Stimulated activated CD4-positive, alpha-beta T cell treated with anti-CD3 and anti-CD28 coated beads, Interleukin-2, amount 100 ng/mL, for 24 hours (primary cell): ENCODE data around the gene ELF1.
A peak's percentile ranks its signal among the peaks of the same experiment; 100 is the strongest.
"Not testable (repeated sequence)": the region's sequence is repeated elsewhere in the genome, so short reads cannot be mapped to it uniquely, and the experiment has no call there.

Experiments
- DNase-seq, 2 donors: peaks; one replicate each; pipeline ENCODE4 v3.0.0-alpha.2; 2020

Gene ELF1

DNA sequence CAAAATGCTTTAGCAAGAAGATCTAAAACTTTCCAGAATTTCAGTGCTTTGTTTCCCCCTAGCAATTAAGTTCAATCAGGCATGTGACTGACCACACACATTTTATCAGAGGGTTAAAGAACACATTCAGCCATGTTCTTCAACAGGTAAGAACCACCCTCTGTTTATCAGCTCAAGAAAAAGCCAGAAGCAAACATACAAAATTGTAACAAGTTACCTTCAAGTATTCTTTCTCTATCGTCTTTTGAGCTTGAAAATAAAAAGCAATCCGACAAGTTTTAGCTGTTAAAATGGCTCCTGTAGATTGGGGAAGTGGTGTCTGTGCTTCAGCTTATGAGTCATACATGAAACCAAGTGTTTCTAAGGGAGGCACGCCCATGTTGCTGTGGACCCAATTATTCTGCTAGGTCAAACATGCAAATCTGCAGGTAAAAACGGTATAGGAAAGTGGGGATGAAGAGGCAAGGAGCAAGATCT lies at the start of gene ELF1:
Gene ELF1, minus strand, starts transcription at position 306 of the 477 bp plus-strand sequence. CDS start 37,262 bp downstream, outside the sequence.
- DNase-seq, result peak; percentile 45 to 53

DNA sequence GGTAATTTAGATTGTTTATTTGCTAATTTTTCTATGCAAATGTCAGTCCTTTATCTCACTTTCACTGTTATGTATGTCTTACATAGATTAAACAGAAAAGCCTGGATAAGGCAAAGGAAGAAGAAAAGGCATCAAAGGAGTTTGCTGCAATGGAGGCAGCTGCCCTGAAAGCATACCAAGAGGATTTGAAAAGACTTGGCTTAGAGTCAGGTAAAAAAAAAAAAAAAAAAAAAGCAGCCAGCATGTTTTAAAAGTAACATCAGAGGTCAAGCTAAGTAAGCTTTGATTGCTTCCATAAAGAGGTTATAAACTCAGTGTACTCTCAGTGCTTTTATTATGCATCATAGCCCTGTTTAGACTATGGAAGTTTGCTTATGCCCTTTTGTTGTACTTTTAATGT lies 46.0 kb upstream of the ELF1 start:
- no peak for DNase-seq

DNA sequence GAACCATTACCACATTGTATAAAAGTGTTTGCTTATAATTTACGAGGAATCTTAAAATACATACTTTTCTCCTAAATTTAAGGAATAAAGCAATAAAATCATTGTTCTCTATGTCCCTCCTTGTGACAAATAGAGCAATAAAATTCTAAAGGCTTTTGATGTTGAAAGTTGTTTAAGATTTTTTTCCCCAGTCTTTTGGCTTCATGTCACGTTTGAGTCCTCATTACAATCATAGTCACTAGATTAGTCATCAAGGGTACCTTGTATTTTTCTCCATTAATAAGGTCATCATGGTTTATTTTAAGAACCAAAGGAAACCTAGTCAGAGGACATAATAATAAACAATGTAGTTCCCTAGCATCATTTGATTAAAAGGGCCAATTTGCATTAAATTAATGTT lies 45.4 kb upstream of the ELF1 start:
- no peak for DNase-seq

DNA sequence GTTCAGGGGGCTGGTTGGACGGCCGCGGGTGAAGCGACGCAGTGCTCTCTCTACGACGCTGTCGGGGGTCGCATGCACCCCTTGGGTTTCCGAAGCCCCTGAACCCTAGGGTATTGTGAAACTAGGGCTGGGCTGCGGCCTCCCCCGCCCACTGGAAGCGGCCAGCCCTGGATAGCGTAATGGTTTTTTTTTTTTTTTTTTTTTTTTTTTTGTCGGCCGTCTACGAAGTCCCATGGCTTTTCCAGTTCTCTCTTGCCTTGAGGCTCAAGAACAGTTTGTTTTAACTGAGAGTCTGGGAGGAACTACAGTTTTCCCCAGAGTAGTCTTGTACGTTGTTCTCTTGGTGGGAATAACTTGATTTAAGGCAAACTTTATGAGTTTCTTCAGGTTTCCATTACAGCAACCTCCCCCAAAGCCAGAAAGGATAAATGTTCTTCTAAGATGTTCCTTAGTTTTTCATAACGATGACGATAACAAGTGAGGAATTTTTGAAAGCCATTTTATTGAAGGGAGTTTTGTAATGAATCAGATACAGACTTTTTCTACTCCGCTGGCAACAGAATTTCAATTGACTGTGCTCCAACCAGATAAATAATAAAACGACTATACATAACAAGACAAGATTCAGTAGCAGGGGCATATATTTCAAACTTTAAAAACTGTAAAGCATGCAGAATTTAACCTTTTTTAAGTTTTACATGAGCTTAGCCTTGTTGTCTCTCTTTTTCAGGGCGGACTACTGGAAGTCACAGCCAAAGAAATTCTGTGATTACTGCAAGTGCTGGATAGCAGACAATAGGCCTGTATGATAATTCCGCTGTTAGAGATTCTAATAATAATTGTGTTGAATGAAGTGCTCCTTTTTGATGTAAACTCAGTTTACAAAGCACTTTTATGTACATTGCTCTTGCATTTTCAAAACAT lies 43.1 kb upstream of the ELF1 start:
- DNase-seq, result no peak

DNA sequence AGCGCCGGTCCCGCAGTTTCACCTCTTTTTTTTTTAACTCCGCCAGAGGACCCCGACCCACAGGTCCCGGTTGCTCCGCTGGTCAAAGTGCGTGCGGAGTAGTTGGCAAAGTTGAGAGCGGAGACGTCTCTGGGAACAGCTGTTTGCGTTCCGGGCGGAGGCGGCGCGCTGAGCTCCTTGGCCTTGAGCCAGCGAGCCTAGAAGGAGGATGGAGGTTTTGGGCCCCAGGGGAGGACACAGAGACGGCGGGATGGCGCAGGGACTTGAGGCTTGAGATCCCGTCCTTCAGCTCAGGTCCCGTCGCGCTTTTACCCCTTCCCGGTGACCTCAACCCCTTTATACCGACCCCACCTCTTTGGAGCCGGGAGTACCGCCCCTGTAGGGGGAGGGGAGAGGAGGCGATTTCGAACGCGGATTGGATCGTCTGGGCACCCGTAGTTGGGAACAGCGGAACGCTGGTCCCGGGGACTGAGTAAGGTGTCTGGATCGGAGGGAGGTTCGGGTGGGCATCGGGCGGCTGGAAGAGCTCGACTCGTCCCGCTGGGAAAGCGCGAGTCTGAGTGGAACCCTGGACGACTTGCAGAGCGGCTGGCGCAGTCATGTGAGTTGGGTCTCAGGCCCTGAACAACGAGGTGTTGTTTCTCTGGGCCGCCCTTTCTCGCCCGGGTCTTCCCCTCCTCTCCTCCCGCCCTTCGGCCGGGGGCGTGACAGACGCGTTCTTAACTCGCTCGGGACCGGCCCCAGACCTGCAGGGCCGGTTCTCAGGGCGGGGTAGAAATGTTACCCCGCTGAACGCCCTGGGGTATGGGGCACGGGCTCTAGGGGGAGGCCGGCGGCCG lies 42.2 kb upstream of the ELF1 start, which contains the start of gene WBP4:
Gene WBP4, plus strand, starts transcription at position 435 of the 839 bp plus-strand sequence. Its CDS starts 165 bp downstream, at position 600.
- DNase-seq, result peak; percentile 90 to 91

DNA sequence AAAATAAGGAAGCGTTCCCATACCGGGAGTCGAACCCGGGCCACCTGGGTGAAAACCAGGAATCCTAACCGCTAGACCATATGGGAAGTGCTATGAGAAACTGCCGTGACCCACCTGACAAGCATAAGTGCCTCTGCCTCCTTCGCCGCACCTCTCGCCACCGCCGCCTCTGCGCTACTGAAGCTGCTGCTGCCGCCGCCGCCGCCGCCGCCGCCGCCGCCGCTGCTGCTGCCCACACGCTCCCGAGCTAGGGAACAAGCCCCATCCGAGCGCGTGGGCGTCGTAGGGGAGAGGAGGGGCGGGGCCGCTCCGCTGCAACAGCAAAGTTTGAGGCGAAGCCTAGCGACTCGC lies 41.6 kb upstream of the ELF1 start:
- peak; percentile 88 to 89 for DNase-seq

DNA sequence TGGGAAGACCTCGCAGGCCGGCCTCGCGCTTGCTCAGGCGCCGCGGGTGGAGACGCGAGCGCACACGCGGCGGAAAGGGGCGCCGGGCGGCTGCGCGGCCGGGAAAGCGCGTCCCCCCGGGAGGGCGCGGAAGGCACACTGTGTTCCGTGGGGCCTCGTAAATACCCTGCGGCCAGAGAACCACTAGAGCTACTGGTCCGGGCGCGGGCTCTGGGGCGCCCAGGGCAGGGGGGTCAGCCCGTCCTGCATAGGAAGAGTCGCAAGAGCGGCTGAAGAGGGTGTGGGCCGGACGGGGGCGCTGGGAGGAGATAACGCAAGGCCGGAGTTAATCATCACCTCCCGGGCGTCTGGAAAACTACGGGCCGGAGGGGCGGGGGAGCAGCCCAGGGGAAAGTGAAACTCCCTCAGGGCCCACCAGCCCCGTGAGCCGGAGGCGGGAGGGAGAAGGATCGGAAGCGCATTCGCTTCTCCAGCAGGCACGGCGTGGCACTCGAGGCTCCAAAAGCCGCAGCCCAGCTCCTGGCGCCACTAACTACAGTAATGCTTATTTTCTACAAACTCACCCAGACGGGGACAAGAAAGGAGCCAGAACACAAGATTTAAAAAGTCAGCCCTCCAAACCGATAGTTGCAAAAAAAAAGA lies 41.1 kb upstream of the ELF1 start:
- peak; percentile 82 to 84 for DNase-seq

DNA sequence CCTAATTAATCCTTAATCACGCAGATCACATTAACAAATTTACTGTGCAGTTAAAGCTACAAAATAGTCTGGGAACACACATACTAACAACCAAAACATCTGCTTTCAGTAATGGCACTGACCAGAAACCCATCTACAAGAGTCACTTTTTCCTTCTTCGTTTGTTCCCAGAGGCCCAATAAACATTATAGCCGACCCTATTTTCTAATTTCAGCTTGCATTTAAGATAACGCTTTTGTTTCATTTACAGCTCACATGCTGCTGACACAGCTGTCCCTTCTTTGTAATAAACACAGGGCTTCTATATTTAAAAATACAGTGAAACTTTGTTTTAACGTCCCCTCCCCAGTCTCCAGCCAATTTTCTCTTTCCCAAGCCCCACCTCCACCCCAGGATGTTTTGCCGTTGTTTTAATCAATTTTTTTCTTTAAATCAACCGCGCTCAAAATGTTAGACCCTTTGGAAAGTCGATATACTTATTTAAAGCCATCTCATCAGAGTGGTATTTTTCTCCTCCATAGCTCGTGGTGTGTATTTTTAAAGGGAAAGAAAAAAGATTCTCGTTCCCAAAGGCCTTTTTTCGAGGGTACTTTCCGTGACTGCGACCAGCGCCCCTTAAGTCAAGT lies 40.5 kb upstream of the ELF1 start:
- DNase-seq, result no peak

DNA sequence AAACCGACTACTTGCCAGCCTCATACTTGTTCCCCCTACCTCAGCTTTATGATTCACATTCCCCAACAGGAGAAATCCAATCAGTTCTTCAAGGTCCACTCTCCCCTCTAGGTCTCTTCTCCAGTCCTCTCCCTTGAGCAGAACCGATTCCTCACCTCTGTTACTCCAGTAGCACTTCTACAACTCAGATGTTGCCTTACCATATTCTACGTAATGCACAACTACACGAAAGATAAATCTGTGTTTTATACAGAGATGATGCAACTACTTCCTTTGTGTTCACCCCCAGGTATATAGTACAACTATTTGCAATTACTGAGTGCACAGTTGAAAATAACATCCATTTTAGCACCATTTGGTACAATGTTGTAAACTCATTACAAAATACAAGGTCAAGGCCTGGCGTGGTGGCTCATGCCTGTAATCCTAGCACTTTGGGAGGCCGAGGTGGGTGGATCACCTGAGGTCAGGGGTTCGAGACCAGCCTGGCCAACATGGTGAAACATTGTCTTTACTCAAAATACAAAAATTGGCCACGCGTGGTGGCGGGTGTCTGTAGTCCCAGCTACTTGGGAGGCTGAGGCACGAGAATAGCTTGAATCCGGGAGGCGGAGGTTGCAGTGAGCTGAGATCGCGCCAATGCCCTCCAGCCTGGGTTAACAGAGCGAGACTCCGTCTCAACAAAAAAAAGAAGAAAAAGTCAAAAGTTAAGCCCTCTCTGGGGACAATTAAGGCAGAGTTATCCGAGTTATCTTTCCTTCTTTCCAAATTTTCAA lies 39.4 kb upstream of the ELF1 start:
- DNase-seq, result no peak

DNA sequence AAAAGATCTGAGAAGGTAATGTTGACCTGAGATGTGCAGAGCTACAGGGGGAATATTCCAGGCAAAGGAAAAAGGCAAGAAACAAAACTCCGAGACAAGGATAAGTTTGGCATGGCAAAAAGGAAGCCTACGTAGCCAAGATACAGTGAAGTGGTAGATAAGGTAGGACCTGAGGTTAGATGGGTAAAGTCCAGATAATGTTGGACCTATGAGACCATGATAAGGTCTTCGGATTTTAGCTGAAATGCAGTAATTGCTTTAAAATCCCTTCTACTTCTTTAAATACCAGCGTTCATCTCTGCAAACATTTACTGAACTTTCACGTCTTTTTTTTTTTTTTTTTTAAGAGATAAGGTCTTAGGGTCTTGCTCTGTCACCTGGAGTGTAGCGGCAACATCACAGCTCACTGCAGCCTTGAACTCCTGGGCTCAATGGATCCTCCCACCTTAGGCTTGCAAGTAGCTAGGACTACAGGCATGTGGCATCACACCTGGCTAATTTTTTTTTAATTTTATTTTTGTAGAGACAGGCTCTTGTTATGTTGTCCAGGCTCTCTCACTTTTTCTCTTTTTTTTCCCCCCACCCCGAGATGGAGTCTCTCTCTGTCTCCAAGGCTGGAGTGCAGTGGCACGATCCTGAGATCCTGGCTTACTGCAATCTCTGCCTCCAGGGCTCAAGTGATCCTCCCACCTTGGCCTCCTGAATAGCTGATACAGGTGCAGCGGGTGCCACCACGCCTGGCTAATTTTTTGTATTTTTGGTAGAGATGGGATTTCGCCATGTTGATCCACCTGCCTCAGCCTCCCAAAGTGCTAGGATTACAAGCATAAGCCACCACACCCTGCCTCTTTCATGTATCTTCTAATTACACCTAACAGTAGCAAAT lies 38.0 kb upstream of the ELF1 start:
- DNase-seq, result no peak

DNA sequence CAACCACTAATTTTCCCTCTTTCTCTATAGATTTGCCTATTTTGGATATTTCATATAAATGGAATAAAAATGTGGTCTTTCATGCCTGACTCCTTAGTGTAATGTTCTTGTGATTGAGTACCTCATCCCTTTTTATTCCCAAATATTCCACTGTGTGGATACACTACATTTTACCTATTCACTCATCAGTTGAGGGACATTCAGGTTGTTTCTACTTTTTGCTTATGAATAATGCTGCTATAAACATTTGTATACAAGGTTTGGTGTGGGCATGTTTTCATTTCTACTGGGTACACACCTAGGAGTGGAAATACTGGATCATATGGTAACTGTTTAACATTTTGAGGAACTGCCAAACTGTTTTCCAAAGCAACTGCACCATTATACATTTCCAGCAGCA lies 37.1 kb upstream of the ELF1 start:
- no peak for DNase-seq

DNA sequence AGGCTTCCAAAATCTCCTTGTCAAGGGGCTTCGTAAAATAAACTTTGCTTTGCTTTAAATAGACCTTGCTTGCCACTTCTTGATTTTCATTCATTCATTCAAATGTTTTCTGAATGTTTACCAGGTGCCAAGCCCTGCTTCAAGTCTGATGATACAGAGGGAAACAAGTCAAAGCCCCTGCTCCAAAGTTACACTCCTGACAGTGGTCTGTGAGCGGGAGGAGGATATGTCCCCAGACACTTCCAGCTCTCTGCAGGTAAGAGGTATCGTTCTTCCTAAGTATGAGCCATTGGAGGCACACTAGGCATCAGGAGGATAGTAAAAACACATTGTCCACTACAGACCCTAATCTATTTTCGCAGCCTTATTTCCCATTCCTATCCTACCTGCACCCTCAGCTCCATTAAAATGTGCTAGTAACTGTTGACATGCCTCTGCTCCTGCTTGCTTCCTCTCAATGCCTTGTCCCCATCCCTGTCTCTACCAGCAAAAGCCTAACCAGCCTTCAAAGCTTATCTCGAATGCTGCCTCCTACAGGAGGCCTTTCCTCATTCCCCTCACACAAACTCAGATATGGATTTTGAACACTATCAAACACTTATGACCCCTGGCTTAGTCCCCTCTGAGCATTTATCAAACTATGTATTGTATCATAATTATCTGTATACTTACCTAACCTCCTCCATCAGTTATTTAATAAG lies 36.0 kb upstream of the ELF1 start:
- no peak for DNase-seq

DNA sequence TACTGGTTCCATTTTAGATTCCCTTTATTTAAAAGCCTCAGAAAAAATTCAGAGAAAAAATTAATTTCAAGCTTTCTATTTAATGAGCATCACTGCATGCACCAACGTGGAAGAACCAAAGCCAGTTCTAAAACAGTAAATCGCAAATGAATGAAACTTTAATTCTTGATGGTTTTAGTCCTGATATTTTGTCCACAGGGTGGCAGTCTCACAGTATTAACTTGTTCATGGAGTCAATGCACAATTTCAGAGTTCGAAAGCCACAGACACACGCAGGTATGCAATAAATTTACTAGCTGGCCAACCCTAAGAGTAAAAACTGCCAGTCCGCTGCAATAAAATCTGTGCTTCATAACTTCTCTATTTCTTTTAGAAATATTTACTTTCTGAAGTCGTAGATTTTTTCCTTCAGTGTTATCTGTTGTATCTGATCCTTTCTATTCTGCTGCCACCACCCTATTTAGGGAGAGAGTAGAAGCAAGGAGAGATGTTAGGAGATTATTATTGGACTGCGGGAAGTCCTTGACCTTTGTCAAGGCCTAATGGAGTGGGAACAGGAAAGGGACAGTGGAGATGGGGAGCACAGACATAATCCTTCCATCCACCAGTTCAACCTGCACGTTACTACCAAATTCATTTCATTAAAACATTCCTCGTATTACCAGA lies 35.2 kb upstream of the ELF1 start:
- DNase-seq, result peak; percentile 11 to 39

DNA sequence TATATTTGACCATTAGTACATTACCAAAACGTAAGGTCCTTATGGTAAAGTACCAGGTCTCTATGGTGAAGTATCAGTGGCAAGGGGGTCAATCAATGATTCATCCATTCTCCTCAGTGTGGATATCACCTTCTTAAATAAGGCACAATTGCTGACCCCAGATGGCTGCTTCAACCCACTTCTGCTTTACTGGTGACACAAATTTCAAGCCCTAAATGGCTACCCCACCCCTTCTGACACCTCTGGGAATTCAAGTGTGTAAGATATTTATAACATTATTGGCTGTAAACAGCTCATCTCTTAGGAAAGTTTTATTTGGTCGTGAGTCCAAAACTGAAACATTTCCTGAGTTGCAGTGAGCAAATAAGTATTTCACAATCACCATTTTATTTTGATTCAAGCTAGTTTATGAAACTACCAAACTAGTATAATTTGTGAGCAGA lies 34.3 kb upstream of the ELF1 start:
- DNase-seq, result no peak

DNA sequence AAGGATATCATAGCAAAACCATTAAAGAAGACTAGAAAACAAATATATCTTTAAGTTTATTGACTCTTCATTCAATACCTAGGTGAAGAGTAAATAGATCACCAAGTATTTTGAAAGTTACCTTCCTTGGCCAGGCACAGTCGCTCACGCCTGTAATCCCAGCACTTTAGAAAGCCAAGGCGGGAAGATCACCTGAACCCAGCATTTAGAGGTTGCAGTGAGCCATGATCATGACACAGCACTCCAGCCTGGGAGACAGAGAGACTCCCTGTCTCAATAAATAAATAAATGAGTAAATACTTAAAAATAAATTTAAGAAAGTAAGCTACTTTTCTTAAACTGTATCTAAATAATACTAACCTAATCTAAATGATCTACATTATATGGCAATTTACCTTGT lies 33.3 kb upstream of the ELF1 start:
- DNase-seq, result no peak

DNA sequence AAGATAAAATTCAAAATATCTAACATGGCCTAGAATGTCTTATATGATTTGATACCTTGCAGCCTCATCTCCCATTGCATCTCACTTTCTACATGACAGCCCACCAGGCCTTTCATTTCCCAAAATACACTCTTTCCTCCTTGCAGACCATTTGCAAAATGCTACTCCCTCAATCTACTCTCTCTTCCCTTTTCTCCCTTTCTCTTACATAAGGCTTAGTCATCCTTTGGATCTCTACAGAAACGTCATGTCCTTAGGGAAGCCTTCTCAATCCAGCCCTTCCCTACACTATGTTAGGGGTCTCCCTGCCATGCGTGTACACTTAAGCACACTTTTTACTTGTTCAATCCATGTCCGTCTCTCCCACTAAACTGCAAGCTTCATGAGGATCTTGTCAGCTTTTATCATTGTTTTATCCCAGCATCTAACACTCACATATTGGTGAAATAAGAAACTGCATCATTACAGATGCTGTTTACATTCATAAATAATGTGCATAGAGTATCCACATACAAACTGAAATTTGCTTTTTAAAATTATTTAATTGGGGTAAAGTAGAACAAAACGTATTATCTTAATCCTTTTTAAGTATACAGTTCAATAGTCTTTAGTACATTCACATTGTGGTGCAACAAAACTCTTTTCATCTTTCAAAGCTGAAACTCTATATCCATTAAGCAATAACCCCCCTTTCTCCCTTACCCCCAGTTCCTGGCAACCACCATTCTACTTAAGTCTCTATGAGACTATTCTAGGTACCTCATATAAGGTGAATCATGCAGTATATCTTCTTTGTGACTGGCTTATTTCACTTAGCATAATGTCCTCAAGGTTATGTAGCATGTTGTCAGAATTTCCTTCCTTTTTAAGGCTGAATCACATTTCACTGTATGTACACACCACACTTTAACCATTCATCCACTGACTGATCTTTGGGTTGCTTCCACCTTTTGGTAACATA lies 30.6 kb upstream of the ELF1 start:
- no peak for DNase-seq

DNA sequence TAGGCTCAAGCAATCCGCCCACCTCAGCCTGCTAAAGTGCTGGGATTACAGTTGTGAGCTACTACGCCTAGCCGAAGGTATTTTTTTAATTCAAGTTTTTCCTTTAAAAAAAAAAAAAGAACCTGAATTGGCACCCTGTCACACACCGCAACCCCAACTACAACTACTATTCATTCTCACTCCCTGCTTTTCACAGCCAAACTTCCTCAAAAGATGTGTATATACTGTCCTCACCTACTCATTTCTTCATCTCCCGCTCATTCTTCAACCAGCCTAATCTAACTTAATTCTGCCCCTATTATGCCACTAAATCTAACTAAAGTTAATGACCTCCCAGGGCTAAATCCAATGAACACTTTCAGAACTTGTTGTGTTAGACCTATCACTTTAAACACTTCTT lies 29.5 kb upstream of the ELF1 start:
- no peak for DNase-seq

DNA sequence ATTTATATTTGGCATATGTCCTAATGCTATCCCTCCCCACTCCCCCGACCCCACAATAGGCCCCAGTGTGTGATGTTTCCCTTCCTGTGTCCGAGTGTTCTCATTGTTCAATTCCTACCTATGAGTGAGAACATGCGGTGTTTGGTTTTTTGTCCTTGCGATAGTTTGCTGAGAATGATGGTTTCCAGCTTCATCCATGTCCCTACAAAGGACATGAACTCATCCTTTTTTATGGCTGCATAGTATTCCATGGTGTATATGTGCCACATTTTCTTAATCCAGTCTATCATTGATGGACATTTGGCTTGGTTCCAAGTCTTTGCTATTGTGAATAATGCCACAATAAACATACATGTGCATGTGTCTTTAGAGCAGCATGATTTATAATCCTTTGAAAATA lies 23.3 kb upstream of the ELF1 start:
- DNase-seq, result not testable (repeated sequence)
